Colonic mucosa (tissue), 4 donors: ENCODE measurements around the gene URB2. TPM values are rescaled to one million over a fixed set of nuclear protein-coding genes. Genes with fewer than 3 reads are reported as not detected.

Experiments used
- DNase-seq: peaks from one replicate; pipeline ENCODE4 v3.0.0-alpha.2; 2020
- H3K27ac ChIP-seq: fragments of 200-600 bp; one replicate; pipeline ENCODE4 v1.8.0; 2021
- H3K27me3 ChIP-seq: fragments of 200-600 bp; one replicate; pipeline ENCODE4 v1.8.0; 2021
- H3K36me3 ChIP-seq: fragments of 200-600 bp; one replicate; pipeline ENCODE4 v1.8.0; 2021
- H3K4me1 ChIP-seq: fragments of 200-600 bp; one replicate; pipeline ENCODE4 v1.8.0; 2021; ENCODE audit warnings: mild to moderate bottlenecking
- H3K4me3 ChIP-seq: fragments of 200-600 bp; one replicate; pipeline ENCODE4 v1.8.0; 2021
- H3K9ac ChIP-seq, 2 donors: one replicate each; pipeline ENCODE4 v1.7.0; 2013; ENCODE audit warnings: control low read depth in 2 of 2, low read depth in 2 of 2, low read length in 2 of 2
- H3K9me3 ChIP-seq: fragments of 200-600 bp; one replicate; pipeline ENCODE4 v1.8.0; 2021
- intact Hi-C: fragments of 100-400 bp; cut with DNase I; formaldehyde crosslinking; loops from one replicate; pipeline ENCODE4 v1.14.1; 2022
- total RNA-seq, 2 donors: library from RNA; stranded (reverse); fragmentation: NEBNext Ultra II Directional in 1 of 2; extraction: Animal tissue kit (Norgen Biotek cat#: 25700) in 1 of 2; gene quantifications; one replicate each; pipeline ENCODE4 v1.2.1, GENCODE V29; 2021
- TF ChIP-seq, protein P1 (sequence below): fragments of 200-600 bp; IDR thresholded peaks from one replicate; pipeline ENCODE4 v1.8.0; 2022; ENCODE audit warnings: antibody characterized with exemption, mild to moderate bottlenecking
- donor health status: healthy.
- donor health status: DM: no; HTN: no; CAD: no.
- donor health status: DM: no; HTN: no; CAD: no.

The URB2 gene
- total RNA-seq, 2 donors from 2014 or later: 5.7 to 10.0 TPM

DNA sequence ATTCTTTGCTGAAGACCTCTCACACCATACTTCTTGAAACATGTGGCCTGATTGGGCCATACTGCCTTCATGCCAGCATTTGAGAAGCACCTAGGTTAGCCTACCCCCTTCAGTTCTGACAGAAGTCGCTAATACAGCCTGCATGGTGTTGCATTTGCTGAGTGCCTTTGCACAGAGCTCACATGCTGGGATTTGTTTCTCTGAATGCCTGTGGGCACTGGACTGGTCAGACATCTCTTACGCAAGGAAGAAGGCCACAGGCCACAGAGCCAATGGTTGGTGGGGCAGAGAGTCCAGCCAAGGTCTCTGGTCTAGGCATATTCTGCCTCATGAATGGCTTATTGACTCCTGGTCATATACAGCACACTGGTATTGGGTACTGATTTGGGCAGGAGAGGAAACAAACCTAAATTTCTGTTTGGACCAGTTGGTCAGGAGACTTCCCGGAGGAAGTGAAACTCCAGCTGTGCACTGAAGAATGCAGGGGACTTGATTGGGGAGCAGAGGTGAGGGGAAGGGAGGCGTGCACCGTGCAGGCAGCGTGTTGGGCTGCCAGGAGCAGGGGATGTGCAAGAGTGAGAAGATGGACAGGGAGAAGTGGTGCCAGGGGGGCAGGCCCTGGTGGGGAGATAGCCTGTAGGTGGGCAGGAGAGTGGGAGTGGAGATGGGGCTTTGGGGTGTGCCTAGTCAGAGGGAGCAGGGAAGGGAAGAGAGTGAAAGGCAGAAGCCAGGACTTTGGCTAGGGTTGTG is 18.1 kb downstream of the URB2 start:
- Histone ChIP-seq H3K9ac (no peak overlapping the region), H3K4me1 (no peaks in the 10 kb centered on the region), H3K9me3 (no peaks in the 10 kb centered on the region), H3K27me3 (no peaks in the 10 kb centered on the region), H3K4me3 (no peak overlapping the region), H3K27ac (no peak overlapping the region), H3K36me3 (no peaks in the 10 kb centered on the region)
- intact Hi-C loops: no loop called here
- no peak for DNase-seq
- TF ChIP-seq, protein P1, sequence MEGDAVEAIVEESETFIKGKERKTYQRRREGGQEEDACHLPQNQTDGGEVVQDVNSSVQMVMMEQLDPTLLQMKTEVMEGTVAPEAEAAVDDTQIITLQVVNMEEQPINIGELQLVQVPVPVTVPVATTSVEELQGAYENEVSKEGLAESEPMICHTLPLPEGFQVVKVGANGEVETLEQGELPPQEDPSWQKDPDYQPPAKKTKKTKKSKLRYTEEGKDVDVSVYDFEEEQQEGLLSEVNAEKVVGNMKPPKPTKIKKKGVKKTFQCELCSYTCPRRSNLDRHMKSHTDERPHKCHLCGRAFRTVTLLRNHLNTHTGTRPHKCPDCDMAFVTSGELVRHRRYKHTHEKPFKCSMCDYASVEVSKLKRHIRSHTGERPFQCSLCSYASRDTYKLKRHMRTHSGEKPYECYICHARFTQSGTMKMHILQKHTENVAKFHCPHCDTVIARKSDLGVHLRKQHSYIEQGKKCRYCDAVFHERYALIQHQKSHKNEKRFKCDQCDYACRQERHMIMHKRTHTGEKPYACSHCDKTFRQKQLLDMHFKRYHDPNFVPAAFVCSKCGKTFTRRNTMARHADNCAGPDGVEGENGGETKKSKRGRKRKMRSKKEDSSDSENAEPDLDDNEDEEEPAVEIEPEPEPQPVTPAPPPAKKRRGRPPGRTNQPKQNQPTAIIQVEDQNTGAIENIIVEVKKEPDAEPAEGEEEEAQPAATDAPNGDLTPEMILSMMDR: no peak

DNA sequence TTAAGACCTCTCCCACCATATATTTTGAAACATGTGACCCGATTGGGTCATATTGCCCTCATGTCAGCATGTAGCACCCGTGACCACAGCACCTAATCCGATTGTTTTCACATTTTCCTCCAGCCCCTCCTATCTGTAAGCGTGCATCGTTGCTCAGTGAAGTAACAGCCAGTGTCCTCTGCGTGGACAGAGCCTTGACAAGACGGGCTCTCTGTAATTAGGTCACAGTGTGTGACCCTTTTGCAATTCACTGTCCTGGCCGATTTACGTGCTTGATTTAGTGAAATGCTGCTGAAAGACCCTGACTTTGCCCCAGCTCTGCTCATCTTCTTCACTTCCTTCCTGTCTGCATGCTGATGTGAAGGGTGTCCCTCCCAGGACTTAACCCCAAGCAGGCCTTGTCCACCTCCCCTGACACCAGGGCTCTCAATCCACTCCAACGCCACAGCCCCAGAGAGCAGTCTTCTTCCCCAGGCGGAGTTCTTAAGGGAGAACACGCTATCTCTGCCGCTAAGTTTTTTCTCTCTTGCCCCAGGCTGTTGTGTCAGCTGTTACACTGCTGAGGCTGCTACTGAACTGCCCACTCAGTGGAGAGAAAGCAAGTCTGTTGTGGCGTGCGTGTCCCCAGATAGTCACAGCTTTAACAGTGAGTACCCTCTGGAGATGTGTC is 19.4 kb downstream of the URB2 start:
- Histone ChIP-seq H3K4me3 (no peak overlapping the region), H3K36me3 (no peaks in the 10 kb centered on the region), H3K27me3 (no peaks in the 10 kb centered on the region), H3K9ac (no peak overlapping the region), H3K9me3 (no peaks in the 10 kb centered on the region), H3K4me1 (no peaks in the 10 kb centered on the region), H3K27ac (no peak overlapping the region)
- intact Hi-C loops: no loop called here
- TF ChIP-seq, protein P1: no peak
- DNase-seq: no peak

DNA sequence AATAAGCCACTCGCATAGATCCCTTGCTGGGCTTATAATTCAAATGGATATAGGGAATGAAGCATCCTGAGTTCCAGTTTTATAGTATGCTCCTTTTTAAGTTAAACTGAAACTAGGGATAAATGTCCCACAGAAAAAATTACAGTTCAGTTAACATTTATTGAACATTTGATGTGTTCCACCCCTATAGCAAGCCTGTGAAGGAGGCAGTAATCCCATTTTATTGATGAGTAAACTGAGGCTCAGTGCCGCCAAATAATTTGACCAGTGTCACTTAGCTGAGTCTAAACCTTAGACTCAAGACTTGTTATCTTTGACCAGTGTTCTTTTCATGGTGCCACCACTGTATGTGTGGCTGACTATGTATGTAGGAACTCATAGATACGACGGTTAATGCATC is 22.4 kb downstream of the URB2 start:
- Histone ChIP-seq H3K36me3 (no peaks in the 10 kb centered on the region), H3K4me1 (no peaks in the 10 kb centered on the region), H3K4me3 (no peak overlapping the region), H3K27me3 (no peaks in the 10 kb centered on the region), H3K9ac (no peak overlapping the region), H3K27ac (no peak overlapping the region), H3K9me3 (no peaks in the 10 kb centered on the region)
- DNase-seq: no peak
- intact Hi-C loops: no loop called here
- TF ChIP-seq, protein P1: no peak

DNA sequence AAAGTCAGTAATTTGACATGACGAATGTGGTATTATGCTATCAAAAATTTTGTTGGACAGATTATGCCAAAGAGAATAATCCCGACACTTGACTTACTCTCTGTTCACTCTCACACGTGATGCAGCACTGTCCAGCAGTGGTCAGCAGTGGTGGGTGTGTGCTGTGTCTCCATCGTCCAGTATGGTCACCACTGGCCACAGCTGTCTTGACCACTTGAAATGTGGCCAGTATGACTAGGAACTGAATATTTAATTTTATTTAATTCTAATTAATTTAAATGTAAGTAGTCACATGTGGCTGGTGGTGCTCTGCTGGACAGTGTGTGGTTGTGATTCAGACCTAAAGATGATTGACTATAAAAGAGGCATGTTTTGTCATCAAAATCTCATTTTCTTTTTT is 24.0 kb downstream of the URB2 start:
- H3K4me3 ChIP-seq: no peak overlapping the region
- no peaks in the 10 kb centered on the region for H3K9me3 ChIP-seq
- TF ChIP-seq, protein P1: no peak
- no peak overlapping the region for H3K27ac ChIP-seq
- no peak overlapping the region for H3K9ac ChIP-seq
- no peak for DNase-seq
- H3K4me1 ChIP-seq: no peaks in the 10 kb centered on the region
- H3K27me3 ChIP-seq: no peaks in the 10 kb centered on the region
- H3K36me3 ChIP-seq: no peaks in the 10 kb centered on the region
- intact Hi-C loops: no loop called here

DNA sequence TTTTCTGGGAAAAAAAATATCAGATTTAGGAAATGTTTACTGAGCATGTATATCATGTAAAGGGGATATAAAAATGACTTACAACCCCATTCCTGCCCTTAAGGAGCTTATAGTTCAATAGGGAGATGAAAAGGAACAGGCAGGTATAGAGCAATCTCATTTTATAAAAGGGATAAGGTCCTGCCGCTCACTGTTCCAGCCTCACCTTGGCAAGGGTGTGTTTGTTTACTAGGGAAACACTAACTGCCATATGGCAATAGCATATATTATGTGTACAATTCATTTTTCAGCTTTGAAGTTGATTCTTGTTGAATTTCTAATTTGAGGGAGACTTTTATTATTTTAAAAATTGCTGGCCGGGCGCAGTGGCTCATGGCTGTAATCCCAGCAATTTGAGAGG is 25.5 kb downstream of the URB2 start:
- H3K4me3 ChIP-seq: no peak overlapping the region
- no peaks in the 10 kb centered on the region for H3K4me1 ChIP-seq
- no peaks in the 10 kb centered on the region for H3K27me3 ChIP-seq
- H3K9me3 ChIP-seq: no peaks in the 10 kb centered on the region
- TF ChIP-seq, protein P1: no peak
- DNase-seq: no peak
- no peak overlapping the region for H3K27ac ChIP-seq
- intact Hi-C loops: no loop called here
- no peak overlapping the region for H3K9ac ChIP-seq
- H3K36me3 ChIP-seq: no peaks in the 10 kb centered on the region
